Inferior parietal cortex (tissue), 1 donor: ENCODE data around the gene SQOR.

ENCODE experiments used
- DNase-seq: peaks from one replicate; pipeline ENCODE4 v3.0.0-alpha.2; 2016; ENCODE audit errors: extremely low spot score

The SQOR gene

DNA sequence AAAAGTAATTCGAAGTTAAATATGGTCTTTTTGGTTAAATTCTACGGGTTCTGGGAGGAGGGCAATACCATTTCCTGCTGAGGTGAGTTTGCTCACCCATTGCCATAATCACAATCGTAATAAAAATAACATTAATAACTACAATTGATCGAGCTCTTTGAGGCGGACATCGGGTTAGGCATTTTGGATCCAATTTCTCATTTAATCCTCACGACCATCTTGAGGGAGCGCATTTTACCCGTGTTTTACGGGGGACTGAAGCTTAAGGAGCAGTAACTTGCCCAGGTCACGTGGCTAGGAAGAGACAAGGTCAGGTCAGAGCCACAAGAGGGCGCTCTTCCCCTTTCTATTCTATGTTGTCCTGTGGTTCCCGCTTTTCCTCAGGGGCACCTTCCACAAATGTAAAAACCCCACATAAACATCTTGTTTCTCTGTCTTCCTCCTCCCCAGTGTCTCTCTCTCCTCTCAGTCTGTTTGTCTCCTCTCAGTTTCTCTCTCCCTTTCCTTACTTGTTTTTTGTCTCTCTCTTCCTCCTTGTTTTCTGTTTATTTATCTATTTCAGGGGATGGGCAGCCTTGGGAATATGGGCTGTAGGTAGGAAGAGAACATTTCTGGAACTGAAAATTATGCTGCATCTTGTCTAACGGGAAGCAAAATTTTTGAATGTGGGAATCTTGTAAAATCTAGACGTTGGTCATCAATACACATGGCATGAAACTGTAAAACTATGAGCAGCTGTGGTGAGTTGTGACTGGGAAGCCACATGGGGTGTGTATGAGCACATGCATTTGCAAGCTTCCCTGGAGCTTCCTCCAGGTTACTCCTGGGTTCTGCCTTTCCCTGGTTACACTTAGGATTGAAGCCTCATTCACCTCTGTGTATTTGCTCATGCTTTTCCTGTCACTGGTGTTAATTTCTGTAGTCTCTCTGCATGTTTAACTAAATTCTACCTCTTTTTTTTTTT lies 71.0 kb downstream of the SQOR start:
- peak; percentile 94 for DNase-seq

DNA sequence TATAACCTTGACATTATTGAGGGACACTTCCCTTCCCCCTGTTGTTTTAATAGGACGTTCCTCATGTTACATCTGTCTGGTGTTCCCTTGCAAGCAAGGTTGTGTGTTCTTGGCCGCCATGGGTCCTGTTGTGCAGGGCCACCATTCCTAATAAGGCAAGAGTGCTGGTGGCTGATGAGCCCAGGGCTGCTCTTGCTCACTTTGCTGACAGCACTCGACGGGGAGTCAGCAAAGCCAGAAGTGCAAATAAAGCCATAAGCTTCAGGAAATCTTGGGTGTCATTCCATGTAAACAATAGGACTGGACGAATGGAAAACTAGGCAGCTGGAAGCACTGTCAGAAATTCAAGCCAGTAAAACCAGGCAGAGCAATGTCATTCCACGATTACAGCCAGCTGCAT lies 75.8 kb downstream of the SQOR start:
- DNase-seq: no peak

DNA sequence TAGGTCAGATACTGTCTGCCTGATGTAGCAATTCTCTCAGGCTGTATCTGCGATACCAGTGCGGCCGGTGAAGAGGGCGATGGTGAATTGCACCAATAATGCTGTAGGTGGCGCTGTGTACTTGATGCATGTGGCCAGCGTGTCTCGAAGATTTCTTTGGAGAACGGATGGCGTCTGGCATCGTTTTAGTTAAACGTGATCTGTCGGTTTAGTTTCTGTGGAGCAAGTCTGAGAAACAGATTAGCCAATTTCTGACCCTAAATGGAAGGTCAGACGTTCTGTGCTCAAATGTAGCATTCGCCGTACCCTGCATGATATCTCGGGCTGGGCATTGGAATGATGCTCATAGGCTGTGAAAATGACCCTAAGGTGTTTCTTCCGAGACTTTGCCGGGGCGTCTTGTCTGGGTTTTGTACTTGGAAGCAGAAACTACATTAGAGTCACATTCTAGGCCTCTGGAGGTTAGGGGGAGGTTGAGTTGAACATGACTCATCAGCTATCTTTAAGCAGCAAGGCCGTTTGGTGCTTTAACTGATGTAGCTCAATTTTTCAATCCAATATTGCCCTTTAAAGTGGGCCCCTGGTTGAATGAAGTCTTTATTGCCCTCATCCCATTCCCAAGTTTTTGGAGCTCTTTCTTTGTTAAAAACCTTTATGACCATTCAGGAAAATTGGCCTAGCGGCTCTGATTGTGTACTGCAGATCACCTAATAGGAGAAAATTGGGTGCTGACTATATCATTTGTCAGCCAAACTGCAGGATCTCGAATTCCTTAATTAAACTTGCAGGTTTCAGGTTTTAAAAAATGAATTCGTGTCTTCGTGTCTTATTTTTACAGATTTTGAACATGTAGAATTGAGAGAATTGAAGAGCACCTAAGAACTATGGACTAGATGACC lies 80.0 kb downstream of the SQOR start:
- DNase-seq: peak; percentile 75

DNA sequence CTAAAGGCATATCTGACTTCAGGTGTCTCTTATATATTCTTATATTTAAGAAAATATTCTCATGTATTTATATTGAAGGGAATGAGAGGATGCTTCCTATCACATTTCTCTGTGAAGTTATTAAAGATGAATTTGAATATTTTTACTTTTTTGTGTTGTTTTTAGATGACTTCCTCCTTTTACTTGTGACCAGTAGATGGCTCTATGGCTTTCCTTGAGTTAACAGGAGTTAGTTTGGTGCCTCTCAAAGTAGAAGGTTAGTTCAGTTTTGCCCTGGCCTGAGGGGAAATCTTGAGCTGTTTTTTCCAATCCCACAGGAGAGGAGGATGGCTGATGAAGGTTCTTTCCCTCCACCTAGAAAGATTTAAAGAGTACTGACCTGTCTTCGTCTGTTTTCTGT lies 80.7 kb downstream of the SQOR start:
- DNase-seq: peak; percentile 18

DNA sequence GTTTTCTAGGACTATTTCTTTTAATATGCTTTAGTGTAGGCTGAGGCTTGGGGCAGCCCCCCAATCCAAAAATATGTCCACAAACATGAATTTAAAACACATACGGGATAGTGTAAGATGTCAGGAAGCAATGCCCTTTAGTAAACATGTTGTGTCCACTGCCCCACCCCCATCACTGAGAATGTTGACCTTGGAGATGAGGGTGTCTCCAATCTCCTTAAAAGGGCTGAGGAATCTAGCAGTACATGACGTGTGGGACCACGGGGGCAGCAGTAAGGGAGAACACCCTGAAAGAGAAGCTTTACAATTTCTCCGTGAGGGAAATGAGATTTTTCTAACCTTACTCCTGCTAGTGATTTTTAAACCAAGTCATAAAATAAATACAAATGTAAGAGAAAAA lies 84.7 kb downstream of the SQOR start:
- DNase-seq: no peak

DNA sequence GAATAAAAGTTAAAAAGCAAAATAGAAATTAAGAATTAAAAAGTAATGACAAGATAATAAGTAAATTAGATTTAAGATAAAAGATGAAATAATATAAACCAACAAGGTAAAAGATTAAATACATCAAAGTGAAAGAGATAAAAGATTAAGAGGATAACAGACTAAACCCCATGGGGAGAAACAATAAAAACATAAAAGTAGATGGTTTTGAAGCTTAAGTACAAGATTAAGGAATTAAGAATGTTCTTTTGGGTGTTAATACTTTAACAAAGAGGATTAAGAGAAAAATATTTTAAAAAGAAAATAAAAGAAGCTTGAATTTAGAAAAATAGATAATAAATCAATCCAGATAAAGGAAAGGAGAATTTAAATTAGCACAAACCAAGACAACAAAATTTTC lies 85.4 kb downstream of the SQOR start:
- no peak for DNase-seq

DNA sequence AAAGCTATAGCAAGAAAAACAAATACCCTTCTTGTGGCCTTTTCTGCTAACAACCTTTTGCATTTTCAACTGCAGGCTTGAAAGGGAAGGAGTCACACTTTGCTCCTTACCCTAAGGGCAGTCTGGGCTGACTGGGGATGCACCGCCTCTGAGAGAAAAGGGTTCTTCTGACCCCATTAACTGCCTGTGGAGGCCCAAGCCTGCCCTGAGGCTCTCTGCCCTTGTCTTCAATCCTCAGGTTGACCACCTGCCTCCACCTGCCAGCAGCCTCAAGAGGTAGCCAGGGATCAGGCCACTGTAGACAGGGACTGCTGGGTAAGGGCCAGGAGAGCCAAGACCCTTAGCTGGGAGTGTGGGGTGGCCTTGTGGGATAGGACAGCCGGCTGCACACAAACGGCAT lies 93.8 kb downstream of the SQOR start:
- no peak for DNase-seq

DNA sequence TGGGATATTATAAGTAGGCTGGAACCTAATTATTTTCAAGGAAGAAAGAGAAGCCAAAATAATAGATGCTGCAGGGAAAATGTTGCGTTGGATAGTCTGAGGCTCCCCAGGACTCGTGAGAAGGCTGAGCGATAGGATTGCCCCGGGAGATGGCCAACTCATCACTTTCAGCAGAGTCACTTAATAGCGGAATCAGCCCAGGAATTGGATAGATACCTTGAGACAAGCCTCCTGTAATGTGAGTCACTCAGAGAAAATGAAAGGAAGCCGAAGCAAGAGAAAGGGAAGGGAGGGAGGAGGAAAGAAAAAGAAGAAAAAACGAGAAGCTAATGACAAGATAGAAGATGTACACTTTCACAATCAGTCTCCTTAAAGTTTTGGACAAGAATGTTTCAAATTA lies 94.3 kb downstream of the SQOR start:
- DNase-seq: no peak

DNA sequence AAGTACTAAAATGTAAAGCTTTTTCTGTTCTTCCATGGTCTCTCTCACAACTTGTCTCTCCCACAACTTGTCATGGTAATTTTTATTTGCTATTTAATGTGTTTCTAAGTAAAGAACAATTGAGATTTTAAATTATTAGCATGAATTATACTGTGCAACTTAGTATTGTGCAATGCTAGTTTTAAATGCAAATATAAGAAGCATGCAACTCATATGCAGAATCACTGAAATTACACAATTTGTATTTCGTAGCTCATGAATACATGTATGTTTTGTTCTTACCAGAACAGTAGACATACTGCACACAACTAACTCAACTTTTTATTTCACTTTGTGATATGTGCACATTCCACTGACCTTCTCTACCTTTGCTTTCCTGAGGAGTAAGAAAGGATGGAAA lies 96.5 kb downstream of the SQOR start:
- DNase-seq: no peak

DNA sequence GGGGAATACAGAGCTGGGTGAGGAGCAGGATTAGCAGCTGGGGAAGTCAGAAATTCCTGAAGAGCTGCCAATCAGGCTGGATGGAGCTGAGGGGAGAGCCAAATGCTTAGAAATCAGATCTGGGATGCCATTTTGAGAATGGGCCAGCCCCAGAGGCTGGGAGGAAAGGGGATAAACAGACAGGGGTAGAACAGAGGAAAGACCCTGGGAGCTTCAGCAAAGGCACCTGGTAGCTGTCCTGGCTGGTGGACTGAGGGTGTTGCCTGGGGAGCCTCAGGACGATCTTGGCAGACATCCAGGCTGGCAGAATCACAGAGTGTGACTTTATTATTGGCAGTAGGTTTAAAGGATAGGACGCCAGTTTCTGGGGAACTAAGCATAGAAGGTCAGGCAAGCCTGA lies 97.8 kb downstream of the SQOR start:
- DNase-seq: no peak

DNA sequence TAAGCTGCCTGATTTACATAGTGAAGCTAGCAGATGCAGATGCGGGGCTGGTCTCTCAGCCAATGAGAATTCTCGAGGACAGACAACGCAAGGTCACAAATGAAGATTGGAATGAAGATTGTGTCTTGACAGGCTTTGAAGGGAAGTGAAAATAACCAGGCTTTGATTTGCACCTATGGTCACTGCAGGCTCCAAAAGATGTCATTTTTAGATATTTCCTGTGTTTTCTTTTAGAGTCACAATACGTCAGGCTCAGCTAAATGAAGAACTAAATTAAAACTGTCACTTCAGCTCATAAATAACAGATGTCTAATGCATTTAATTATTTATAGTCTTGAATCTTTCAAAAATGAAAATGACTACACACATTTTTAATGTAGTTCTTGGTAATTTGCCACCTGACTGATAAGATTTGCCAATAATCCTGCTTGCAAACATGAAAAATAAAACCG lies 99.5 kb downstream of the SQOR start:
- DNase-seq: no peak
